Activated B cell treated with CpG ODN at 0.5 μM for 24 hours (primary cell): Measurements from ENCODE around the gene PHIP. TPM values are rescaled to one million over a fixed set of nuclear protein-coding genes. Genes with fewer than 3 reads are reported as not detected.

Source experiments
- ATAC-seq: fragments of 200-7000 bp; cut with Tn5 transposase; one replicate; pipeline ENCODE4 v1.10.0; 2021; ENCODE audit warnings: low read depth, mild to moderate bottlenecking, moderate library complexity
- CTCF ChIA-PET: fragments of 350-600 bp; sonication (Branson Sonifier 250); formaldehyde crosslinking; loops from one replicate; lab custom pipeline; 2021; ENCODE audit warnings: antibody characterized with exemption; lab: Charles Lee
- POLR2A ChIA-PET: fragments of 350-600 bp; sonication (Branson Sonifier 250); formaldehyde crosslinking; loops from one replicate; lab custom pipeline; 2021; ENCODE audit warnings: antibody characterized with exemption; lab: Charles Lee
- DNase-seq: peaks from one replicate; pipeline ENCODE4 v3.0.0; 2022
- H3K27ac Mint-ChIP-seq: one replicate; pipeline ENCODE4 v1.8.0; 2020; ENCODE audit warnings: mixed read lengths
- H3K27me3 Mint-ChIP-seq: one replicate; pipeline ENCODE4 v1.8.0; 2021; ENCODE audit warnings: mixed read lengths
- H3K36me3 Mint-ChIP-seq: one replicate; pipeline ENCODE4 v1.8.0; 2021; ENCODE audit warnings: low read depth, mixed read lengths
- H3K4me1 Mint-ChIP-seq: one replicate; pipeline ENCODE4 v1.8.0; 2021; ENCODE audit warnings: mixed read lengths
- H3K4me3 Mint-ChIP-seq: one replicate; pipeline ENCODE4 v1.8.0; 2020; ENCODE audit warnings: mild to moderate bottlenecking, mixed read lengths
- H3K9me3 Mint-ChIP-seq: one replicate; pipeline ENCODE4 v1.8.0; 2020; ENCODE audit warnings: mixed read lengths
- intact Hi-C: fragments of 100-400 bp; cut with micrococcal nuclease; formaldehyde crosslinking; loops from one replicate; pipeline ENCODE4 v1.15.1; 2024
- total RNA-seq: library from RNA; stranded (reverse); gene quantifications from 2 replicates; pipeline ENCODE4 v1.2.3, GENCODE V29; 2022
- TF ChIP-seq, protein P1 (sequence below): fragments of 200-600 bp; IDR thresholded peaks from one replicate; pipeline ENCODE4 v1.8.0; 2022; ENCODE audit warnings: antibody characterized with exemption, mild to moderate bottlenecking

PHIP gene
- total RNA-seq, 1 donor from 2014 or later: 32.3 TPM

DNA sequence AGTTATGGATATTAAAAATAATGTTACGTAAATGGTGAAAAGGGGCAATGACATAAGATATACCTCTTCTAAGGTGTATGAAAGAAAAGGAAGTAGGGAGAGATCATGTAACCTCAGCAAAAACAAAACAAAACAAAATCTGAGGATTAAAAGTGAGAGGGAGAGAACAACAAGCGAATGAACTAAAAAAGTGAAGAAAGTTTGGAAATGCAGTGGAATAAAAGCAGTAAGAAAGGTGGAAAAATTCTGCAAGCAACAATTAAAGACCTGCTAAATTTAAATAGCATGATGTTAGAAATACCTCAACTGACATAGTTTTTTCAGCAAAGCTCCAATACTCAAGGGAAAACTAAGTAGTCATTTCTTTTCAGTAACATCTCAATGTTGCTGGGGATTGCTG, 48.0 kb downstream of the PHIP start:
- ATAC-seq: no peak
- POLR2A ChIA-PET: no interaction called here
- no peak for DNase-seq
- H3K27ac Mint-ChIP-seq: no peak overlapping the region
- no peak overlapping the region for H3K4me3 Mint-ChIP-seq
- TF ChIP-seq, protein P1, sequence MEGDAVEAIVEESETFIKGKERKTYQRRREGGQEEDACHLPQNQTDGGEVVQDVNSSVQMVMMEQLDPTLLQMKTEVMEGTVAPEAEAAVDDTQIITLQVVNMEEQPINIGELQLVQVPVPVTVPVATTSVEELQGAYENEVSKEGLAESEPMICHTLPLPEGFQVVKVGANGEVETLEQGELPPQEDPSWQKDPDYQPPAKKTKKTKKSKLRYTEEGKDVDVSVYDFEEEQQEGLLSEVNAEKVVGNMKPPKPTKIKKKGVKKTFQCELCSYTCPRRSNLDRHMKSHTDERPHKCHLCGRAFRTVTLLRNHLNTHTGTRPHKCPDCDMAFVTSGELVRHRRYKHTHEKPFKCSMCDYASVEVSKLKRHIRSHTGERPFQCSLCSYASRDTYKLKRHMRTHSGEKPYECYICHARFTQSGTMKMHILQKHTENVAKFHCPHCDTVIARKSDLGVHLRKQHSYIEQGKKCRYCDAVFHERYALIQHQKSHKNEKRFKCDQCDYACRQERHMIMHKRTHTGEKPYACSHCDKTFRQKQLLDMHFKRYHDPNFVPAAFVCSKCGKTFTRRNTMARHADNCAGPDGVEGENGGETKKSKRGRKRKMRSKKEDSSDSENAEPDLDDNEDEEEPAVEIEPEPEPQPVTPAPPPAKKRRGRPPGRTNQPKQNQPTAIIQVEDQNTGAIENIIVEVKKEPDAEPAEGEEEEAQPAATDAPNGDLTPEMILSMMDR: no peak
- H3K27me3 Mint-ChIP-seq: no peaks in the 10 kb centered on the region
- CTCF ChIA-PET: no interaction called here
- peaks cover 66% of the 10 kb centered on the region for H3K36me3 Mint-ChIP-seq
- peaks cover 20% of the 10 kb centered on the region for H3K4me1 Mint-ChIP-seq
- no peaks in the 10 kb centered on the region for H3K9me3 Mint-ChIP-seq
- intact Hi-C loops: no loop called here

DNA sequence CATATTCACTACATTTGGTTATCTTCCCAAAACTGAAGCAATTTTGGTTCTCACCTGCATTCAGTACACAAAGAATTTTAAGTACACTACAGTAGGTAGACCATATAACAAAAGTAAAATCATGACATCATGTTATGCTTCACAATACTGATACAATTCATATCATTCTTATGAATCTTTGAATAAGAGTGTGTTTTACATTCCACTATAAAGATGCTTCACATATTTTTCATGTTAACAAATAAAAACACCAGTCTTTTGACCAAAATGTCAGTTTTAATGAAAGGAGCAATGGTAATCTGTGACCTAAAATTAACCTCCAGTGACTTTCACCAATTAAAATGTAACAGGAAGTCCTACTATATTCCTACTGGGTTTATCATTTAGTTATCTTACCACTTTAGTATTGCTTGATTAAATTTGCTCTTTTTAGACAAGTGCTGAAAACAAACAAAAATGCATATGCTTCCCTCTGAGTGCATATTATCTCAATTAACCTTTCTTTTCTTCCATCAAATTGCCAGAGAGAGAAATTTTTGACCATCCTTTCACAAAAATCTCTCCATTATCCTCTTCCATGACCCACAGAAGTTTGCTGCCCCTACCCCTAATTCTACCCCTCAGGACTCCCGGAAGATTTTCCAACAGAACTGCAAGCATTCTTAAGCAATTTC, 49.3 kb downstream of the PHIP start:
- Mint-ChIP-seq H3K36me3 (peaks cover 65% of the 10 kb centered on the region), H3K4me3 (no peak overlapping the region), H3K9me3 (no peaks in the 10 kb centered on the region), H3K27ac (no peak overlapping the region), H3K4me1 (peaks cover 14% of the 10 kb centered on the region), H3K27me3 (no peaks in the 10 kb centered on the region)
- POLR2A ChIA-PET: no interaction called here
- intact Hi-C loops: no loop called here
- DNase-seq (no peak), ATAC-seq (no peak)
- CTCF ChIA-PET: no interaction called here
- TF ChIP-seq, protein P1: no peak

DNA sequence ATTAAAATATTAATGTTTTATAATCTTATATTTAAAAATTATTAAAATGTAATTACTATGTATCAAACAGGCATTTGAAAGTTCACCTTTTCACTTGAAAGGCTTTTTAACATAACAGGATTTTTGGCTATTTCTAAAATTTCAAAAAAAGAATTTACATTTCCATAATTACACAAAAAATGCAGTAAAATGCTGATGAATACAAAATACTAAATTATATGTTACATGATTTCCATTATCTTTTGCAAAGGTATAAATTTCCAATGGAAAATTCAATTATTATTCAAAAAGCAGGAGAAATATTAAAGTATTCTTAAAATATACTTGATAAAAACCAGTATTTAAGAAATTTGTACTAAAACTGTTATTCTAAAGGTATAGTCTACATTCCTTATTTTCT, 66.1 kb downstream of the PHIP start:
- Mint-ChIP-seq H3K27me3 (no peaks in the 10 kb centered on the region), H3K4me1 (no peaks in the 10 kb centered on the region), H3K27ac (no peak overlapping the region), H3K36me3 (peaks cover 74% of the 10 kb centered on the region), H3K4me3 (no peak overlapping the region), H3K9me3 (no peaks in the 10 kb centered on the region)
- DNase-seq (no peak), ATAC-seq (no peak)
- CTCF ChIA-PET: no interaction called here
- TF ChIP-seq, protein P1: no peak
- intact Hi-C loops: no loop called here
- POLR2A ChIA-PET: no interaction called here

DNA sequence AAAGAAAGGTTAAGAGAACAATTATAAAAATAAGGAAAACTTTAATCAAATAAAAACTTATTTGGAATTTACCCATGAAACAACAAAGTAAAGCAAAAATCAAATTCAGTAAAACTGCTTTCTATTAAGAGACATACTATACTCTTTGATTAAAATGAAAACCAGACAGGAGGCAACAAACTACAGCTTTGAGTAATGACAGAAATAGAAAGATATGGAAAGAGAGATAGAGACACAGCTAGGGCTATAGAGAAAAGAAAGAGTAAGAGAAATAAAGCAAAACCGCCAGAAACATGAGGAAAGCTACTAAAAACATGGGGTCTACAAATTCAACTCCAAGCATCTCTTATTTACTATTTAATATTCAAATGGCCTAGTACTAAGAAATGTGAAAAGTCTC, 67.6 kb downstream of the PHIP start:
- Mint-ChIP-seq H3K27ac (no peak overlapping the region), H3K36me3 (peaks cover 63% of the 10 kb centered on the region), H3K4me3 (no peak overlapping the region), H3K4me1 (no peaks in the 10 kb centered on the region), H3K9me3 (no peaks in the 10 kb centered on the region), H3K27me3 (no peaks in the 10 kb centered on the region)
- CTCF ChIA-PET: interaction anchor here (0.7 kb wide), 1 partner anchor 107 kb away, joined by 4 read pairs; no protein-coding TSS in a partner anchor
- TF ChIP-seq, protein P1: no peak
- DNase-seq (no peak), ATAC-seq (no peak)
- POLR2A ChIA-PET: no interaction called here
- intact Hi-C loops: no loop called here

DNA sequence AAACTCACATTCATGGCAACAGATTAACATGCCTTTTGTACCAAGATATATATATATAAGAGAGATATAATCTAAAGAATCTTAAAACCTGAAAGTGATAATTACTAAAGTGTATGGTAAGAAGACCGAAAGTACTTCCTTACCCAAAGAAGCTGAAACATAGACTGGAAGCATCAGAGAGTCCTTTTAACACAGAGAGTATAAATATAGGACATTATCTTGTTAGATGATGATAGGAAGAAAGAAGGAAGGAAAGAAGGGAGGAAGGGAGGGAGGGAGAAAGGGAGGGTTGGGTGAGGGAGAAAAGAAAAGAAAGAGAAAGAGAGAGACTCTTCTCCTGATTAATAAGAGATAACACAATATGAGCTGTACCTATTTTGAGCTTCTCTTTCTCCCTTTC, 68.2 kb downstream of the PHIP start:
- Mint-ChIP-seq H3K9me3 (no peaks in the 10 kb centered on the region), H3K27me3 (no peaks in the 10 kb centered on the region), H3K36me3 (peaks cover 57% of the 10 kb centered on the region), H3K4me3 (no peak overlapping the region), H3K27ac (no peak overlapping the region), H3K4me1 (no peaks in the 10 kb centered on the region)
- POLR2A ChIA-PET: no interaction called here
- CTCF ChIA-PET: interaction anchor here (0.7 kb wide), 1 partner anchor 108 kb away, joined by 4 read pairs; no protein-coding TSS in a partner anchor
- intact Hi-C loops: no loop called here
- DNase-seq: no peak
- TF ChIP-seq, protein P1: no peak
- ATAC-seq: no peak
